Mesendoderm (in vitro differentiated cells): ENCODE results near the gene NSRP1.

Source experiments
- DNase-seq: peaks from one replicate; pipeline ENCODE4 v3.0.0; 2013
- H2AK5ac ChIP-seq: 2 replicates; pipeline ENCODE4 v1.6.1; 2013; ENCODE audit warnings: low read length, inconsistent platforms
- H2BK120ac ChIP-seq: 2 replicates; pipeline ENCODE4 v1.6.1; 2013; ENCODE audit warnings: low read depth, mild to moderate bottlenecking, low read length, moderate library complexity, mixed read lengths
- H2BK15ac ChIP-seq: replicated peaks from 2 replicates; pipeline ENCODE4 v1.6.1; 2013; ENCODE audit warnings: low read depth, mild to moderate bottlenecking, moderate library complexity
- H2BK5ac ChIP-seq: 2 replicates; pipeline ENCODE4 v1.6.1; 2013; ENCODE audit warnings: low read length, inconsistent platforms
- H3K18ac ChIP-seq: 2 replicates; pipeline ENCODE4 v1.6.1; 2013; ENCODE audit warnings: mild to moderate bottlenecking, low read length, mixed read lengths
- H3K23ac ChIP-seq: one replicate; pipeline ENCODE4 v1.6.1; 2013; ENCODE audit warnings: low read length
- H3K27ac ChIP-seq: 2 replicates; pipeline ENCODE4 v1.5.1; 2013; ENCODE audit warnings: low read depth, mild to moderate bottlenecking, inconsistent platforms, low read length, moderate library complexity
- H3K27me3 ChIP-seq: 2 replicates; pipeline ENCODE4 v1.6.1; 2013; ENCODE audit warnings: low read length, control low read depth, mild to moderate bottlenecking, inconsistent platforms; ENCODE audit not compliant: insufficient read depth, poor library complexity
- H3K36me3 ChIP-seq: 2 replicates; pipeline ENCODE4 v1.6.1; 2013; ENCODE audit warnings: low read length, inconsistent platforms; ENCODE audit not compliant: control insufficient read depth, insufficient read depth
- H3K4ac ChIP-seq: one replicate; pipeline ENCODE4 v1.6.1; 2013; ENCODE audit warnings: low read depth, mild to moderate bottlenecking, low read length, moderate library complexity
- H3K4me1 ChIP-seq: 2 replicates; pipeline ENCODE4 v1.6.1; 2013; ENCODE audit warnings: low read depth, low read length, inconsistent platforms; ENCODE audit not compliant: control insufficient read depth
- H3K4me2 ChIP-seq: 2 replicates; pipeline ENCODE4 v1.6.1; 2013; ENCODE audit warnings: low read length
- H3K4me3 ChIP-seq: 2 replicates; pipeline ENCODE4 v1.5.1; 2013; ENCODE audit warnings: mild to moderate bottlenecking, low read length
- H3K56ac ChIP-seq: one replicate; pipeline ENCODE4 v1.6.1; 2013; ENCODE audit warnings: low read length
- H3K79me1 ChIP-seq: 2 replicates; pipeline ENCODE4 v1.6.1; 2013; ENCODE audit warnings: low read length, inconsistent platforms
- H3K79me2 ChIP-seq: 2 replicates; pipeline ENCODE4 v1.6.1; 2013; ENCODE audit warnings: mild to moderate bottlenecking, low read length; ENCODE audit not compliant: control insufficient read depth, insufficient read depth
- H3K9ac ChIP-seq: 2 replicates; pipeline ENCODE4 v1.6.1; 2013; ENCODE audit warnings: low read length, inconsistent platforms
- H4K5ac ChIP-seq: one replicate; pipeline ENCODE4 v1.6.1; 2013; ENCODE audit warnings: low read length
- H4K8ac ChIP-seq: one replicate; pipeline ENCODE4 v1.6.1; 2013; ENCODE audit warnings: low read depth, mild to moderate bottlenecking, control low read depth, low read length, moderate library complexity
- whole genome bisulfite sequencing: extraction: QIAGEN DNeasy Blood & Tissue Kit; methylation state at CpG from one replicate; pipeline ENCODE4 v1.1.7; 2013; ENCODE audit warnings: low lambda C conversion rate, missing lambda C conversion rate; ENCODE audit not compliant: insufficient coverage; ENCODE audit errors: extremely low coverage; 5-methylcytosine and 5-hydroxymethylcytosine counted together

Gene NSRP1

DNA sequence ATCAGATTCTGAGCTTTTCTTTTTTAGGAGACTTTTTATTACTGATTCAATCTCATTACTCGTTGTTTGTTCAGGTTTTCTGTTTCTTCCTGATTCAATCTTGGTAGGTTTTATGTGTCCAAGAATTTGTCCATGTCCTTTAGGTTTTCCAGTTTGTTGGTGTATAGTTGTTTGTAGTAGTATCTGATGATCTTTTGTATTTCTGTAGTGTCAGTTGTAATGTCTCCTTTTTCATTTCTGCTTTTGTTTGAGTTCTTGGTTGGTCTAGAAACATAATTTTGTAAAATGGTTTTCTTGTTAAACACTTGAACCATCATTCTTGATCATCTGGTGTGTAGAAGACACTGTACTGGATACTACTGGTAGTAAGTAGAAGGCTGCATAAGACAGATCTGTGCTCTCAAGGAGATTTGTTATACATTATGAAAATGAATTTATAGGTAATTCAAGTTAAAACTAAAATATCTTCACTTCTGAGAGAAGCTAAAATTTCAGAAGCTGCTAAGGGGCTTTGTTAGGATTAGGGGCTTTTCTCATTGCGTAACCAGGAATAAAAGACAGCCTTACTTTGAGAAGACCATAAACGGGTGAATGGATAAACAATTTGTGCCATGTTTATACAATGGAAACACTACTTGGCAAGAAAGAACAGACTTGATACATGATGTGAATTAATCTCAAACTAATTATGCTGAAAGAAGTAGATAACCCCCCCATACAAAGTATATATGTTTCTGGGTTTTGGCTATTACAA, 44.0 kb downstream of the NSRP1 start:
- H2AK5ac ChIP-seq = no peak overlapping the region
- no peaks in the 10 kb centered on the region for H3K4me1 ChIP-seq
- no peak overlapping the region for H3K27ac ChIP-seq
- no CpG with 5 or more reads among the region's 3 CpGs for WGBS
- H3K4me3 ChIP-seq = no peak overlapping the region
- no peak overlapping the region for H3K56ac ChIP-seq
- H3K4me2 ChIP-seq = no peak overlapping the region
- H2BK15ac ChIP-seq = no peak overlapping the region
- H3K36me3 ChIP-seq = no peaks in the 10 kb centered on the region
- no peak overlapping the region for H2BK120ac ChIP-seq
- H3K18ac ChIP-seq = no peak overlapping the region
- no peak overlapping the region for H4K5ac ChIP-seq
- no peak overlapping the region for H2BK5ac ChIP-seq
- no peak overlapping the region for H3K4ac ChIP-seq
- DNase-seq = no peak
- no peak overlapping the region for H4K8ac ChIP-seq
- peaks cover 2% of the 10 kb centered on the region for H3K79me2 ChIP-seq
- H3K79me1 ChIP-seq = no peaks in the 10 kb centered on the region
- H3K23ac ChIP-seq = no peak overlapping the region
- H3K27me3 ChIP-seq = no peaks in the 10 kb centered on the region
- H3K9ac ChIP-seq = no peak overlapping the region

DNA sequence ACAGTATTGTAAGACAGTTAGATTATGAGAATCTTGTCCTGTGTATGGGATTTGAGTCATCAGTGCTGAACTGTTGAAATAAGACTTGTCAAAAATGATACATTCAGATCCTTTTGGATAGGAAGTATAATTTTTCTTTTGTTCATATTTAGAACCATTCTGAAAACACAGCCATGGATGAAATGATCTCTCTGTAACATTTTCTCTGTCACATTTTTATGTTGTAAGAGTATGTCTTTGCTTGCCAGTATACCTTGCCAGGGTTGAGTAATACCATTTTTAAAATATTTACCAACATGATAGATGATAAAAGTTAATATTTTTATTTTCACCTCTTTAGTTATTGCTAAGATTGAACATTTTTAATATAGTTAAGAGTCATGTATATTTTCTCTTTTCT, 45.0 kb downstream of the NSRP1 start:
- no peaks in the 10 kb centered on the region for H3K4me1 ChIP-seq
- H2BK15ac ChIP-seq = no peak overlapping the region
- H3K27me3 ChIP-seq = no peaks in the 10 kb centered on the region
- no peaks in the 10 kb centered on the region for H3K36me3 ChIP-seq
- DNase-seq = no peak
- H3K23ac ChIP-seq = no peak overlapping the region
- no peak overlapping the region for H3K9ac ChIP-seq
- H3K56ac ChIP-seq = no peak overlapping the region
- no peak overlapping the region for H2BK120ac ChIP-seq
- H3K79me2 ChIP-seq = peaks cover 2% of the 10 kb centered on the region
- H3K79me1 ChIP-seq = no peaks in the 10 kb centered on the region
- H3K4me3 ChIP-seq = no peak overlapping the region
- no peak overlapping the region for H2AK5ac ChIP-seq
- H4K8ac ChIP-seq = no peak overlapping the region
- no peak overlapping the region for H3K27ac ChIP-seq
- no peak overlapping the region for H2BK5ac ChIP-seq
- H3K4ac ChIP-seq = no peak overlapping the region
- H3K18ac ChIP-seq = no peak overlapping the region
- no peak overlapping the region for H3K4me2 ChIP-seq
- H4K5ac ChIP-seq = no peak overlapping the region

DNA sequence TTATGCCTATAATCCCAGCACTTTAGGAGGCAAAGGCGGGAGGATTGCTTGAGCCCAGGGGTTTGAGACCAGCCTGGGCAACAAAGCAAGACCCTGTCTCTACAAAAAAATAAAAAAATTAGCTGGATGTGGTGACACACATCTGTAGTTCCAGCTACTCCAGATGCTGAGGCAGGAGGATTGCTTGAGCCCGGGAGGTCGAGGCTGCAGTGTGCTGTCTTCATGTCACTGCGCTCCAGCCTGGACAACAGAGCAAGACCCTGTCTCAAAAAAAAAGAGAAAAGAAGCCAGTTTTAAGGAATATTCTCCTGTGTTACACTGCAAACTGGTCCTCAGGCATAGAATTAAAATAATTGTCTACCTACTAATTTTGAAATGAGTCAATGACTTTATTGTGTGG, 47.9 kb downstream of the NSRP1 start:
- no peak overlapping the region for H2BK5ac ChIP-seq
- H2AK5ac ChIP-seq = no peak overlapping the region
- H4K5ac ChIP-seq = no peak overlapping the region
- no peaks in the 10 kb centered on the region for H3K79me1 ChIP-seq
- H3K27ac ChIP-seq = no peak overlapping the region
- no peaks in the 10 kb centered on the region for H3K36me3 ChIP-seq
- no CpG with 5 or more reads among the region's 4 CpGs for WGBS
- no peaks in the 10 kb centered on the region for H3K79me2 ChIP-seq
- H2BK120ac ChIP-seq = no peak overlapping the region
- H3K4ac ChIP-seq = no peak overlapping the region
- H3K18ac ChIP-seq = no peak overlapping the region
- H3K4me3 ChIP-seq = no peak overlapping the region
- DNase-seq = no peak
- H3K9ac ChIP-seq = no peak overlapping the region
- no peak overlapping the region for H2BK15ac ChIP-seq
- H3K4me1 ChIP-seq = no peaks in the 10 kb centered on the region
- H3K27me3 ChIP-seq = no peaks in the 10 kb centered on the region
- H3K4me2 ChIP-seq = no peak overlapping the region
- H4K8ac ChIP-seq = no peak overlapping the region
- H3K56ac ChIP-seq = no peak overlapping the region
- H3K23ac ChIP-seq = no peak overlapping the region

DNA sequence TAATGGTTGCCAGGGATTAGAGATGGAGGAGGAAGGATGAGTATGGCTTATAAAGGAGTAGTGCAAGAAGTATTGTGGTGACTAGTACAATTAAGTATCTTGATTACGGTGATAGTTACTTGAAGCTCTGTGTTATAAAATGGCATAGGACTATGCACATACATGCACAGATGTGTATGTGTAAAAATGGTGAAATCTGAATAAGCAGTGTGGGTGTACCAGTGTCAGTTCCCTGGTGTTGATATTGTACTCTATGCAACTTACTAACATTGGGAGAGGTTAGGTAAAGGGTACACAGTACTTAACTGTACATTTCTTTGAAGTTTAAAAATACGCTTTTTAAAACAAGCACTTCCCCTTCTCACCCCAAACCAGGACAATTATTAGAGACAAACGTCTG, 48.5 kb downstream of the NSRP1 start:
- no peak overlapping the region for H3K4me2 ChIP-seq
- no peak overlapping the region for H3K18ac ChIP-seq
- H3K23ac ChIP-seq = no peak overlapping the region
- no peak overlapping the region for H3K4ac ChIP-seq
- no peak overlapping the region for H2BK120ac ChIP-seq
- no peak overlapping the region for H3K56ac ChIP-seq
- H3K36me3 ChIP-seq = no peaks in the 10 kb centered on the region
- H2BK15ac ChIP-seq = no peak overlapping the region
- WGBS = no CpG with 5 or more reads among the region's 3 CpGs
- H4K8ac ChIP-seq = no peak overlapping the region
- H3K9ac ChIP-seq = no peak overlapping the region
- H3K4me3 ChIP-seq = no peak overlapping the region
- H3K4me1 ChIP-seq = no peaks in the 10 kb centered on the region
- no peak for DNase-seq
- no peak overlapping the region for H2AK5ac ChIP-seq
- no peaks in the 10 kb centered on the region for H3K27me3 ChIP-seq
- H3K79me1 ChIP-seq = no peaks in the 10 kb centered on the region
- H4K5ac ChIP-seq = no peak overlapping the region
- H2BK5ac ChIP-seq = no peak overlapping the region
- H3K27ac ChIP-seq = no peak overlapping the region
- no peaks in the 10 kb centered on the region for H3K79me2 ChIP-seq

DNA sequence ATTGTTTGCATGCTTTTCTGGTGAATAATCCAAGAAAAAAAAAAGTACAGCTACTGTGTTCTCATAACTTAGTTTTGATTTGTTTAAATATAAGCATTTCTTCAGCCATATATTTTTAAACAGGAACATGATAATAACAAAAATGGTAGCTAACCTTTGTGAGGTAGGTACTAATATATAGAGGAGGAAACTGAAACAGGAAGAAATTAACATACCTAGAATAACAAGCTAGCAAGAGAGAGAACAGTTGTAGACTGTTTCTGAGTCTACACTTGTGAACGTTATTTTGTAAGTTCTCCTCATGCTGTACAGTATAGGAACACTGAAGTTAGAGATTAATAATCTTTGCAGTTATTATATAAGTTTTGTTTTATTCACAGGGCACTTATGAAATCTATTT, 49.3 kb downstream of the NSRP1 start:
- Histone ChIP-seq H2BK120ac (no peak overlapping the region), H3K4me3 (no peak overlapping the region), H3K27ac (no peak overlapping the region), H3K79me2 (no peaks in the 10 kb centered on the region), H3K27me3 (no peaks in the 10 kb centered on the region), H3K4me1 (no peaks in the 10 kb centered on the region), H4K8ac (no peak overlapping the region), H3K9ac (no peak overlapping the region), H3K18ac (no peak overlapping the region), H2BK5ac (no peak overlapping the region), H3K56ac (no peak overlapping the region), H2BK15ac (no peak overlapping the region), H3K79me1 (peaks cover 3% of the 10 kb centered on the region), H3K4me2 (no peak overlapping the region), H3K23ac (no peak overlapping the region), H2AK5ac (no peak overlapping the region), H3K36me3 (no peaks in the 10 kb centered on the region), H3K4ac (no peak overlapping the region), H4K5ac (no peak overlapping the region)
- no peak for DNase-seq
- WGBS = no CpG with 5 or more reads among the region's 1 CpG

DNA sequence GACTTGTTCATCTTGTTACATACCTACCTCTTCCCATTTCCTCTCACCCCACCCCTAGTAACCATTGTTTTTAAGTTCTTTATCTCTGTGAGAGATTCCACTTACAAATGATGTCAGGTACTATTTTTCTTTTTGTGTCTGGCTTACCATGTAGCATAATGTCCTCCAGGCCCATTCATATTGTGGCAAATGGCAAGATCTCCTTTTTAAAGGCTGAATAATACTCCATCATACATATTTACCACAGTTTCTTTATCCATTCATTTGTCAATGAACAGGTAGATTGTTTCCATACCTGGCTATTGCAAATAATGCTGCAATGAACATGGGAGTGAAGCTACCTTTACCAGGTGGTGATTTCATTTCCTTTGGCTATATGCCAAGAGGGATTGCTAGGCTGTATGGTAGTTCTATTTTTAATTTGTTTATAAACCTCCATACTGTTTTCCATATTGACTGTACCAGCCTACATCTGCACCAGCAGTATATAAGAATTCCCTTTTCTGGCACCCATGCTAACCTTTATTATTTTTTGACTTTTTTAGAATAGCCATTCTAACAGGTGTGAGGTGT, 53.9 kb downstream of the NSRP1 start:
- no peak overlapping the region for H4K5ac ChIP-seq
- H3K4me1 ChIP-seq = no peaks in the 10 kb centered on the region
- H3K36me3 ChIP-seq = no peaks in the 10 kb centered on the region
- no peak overlapping the region for H3K4me2 ChIP-seq
- H4K8ac ChIP-seq = no peak overlapping the region
- H3K27ac ChIP-seq = no peak overlapping the region
- H3K4me3 ChIP-seq = no peak overlapping the region
- H3K79me2 ChIP-seq = no peaks in the 10 kb centered on the region
- H3K79me1 ChIP-seq = peaks cover 3% of the 10 kb centered on the region
- H3K18ac ChIP-seq = no peak overlapping the region
- H3K56ac ChIP-seq = no peak overlapping the region
- H2AK5ac ChIP-seq = no peak overlapping the region
- H2BK120ac ChIP-seq = no peak overlapping the region
- H3K4ac ChIP-seq = no peak overlapping the region
- H3K9ac ChIP-seq = no peak overlapping the region
- DNase-seq = peak; percentile 21
- no peak overlapping the region for H2BK5ac ChIP-seq
- H2BK15ac ChIP-seq = no peak overlapping the region
- H3K23ac ChIP-seq = no peak overlapping the region
- no peaks in the 10 kb centered on the region for H3K27me3 ChIP-seq
